Colonic mucosa (tissue), 4 donors: ENCODE results near the gene CERS4. TPM values are rescaled to one million over a fixed set of nuclear protein-coding genes. Genes with fewer than 3 reads are reported as not detected.
"Not testable (repeated sequence)": the region's sequence is repeated elsewhere in the genome, so short reads cannot be mapped to it uniquely, and the experiment has no call there.

Source experiments
- DNase-seq: peaks from one replicate; pipeline ENCODE4 v3.0.0-alpha.2; 2020
- H3K27ac ChIP-seq: fragments of 200-600 bp; one replicate; pipeline ENCODE4 v1.8.0; 2021
- H3K27me3 ChIP-seq: fragments of 200-600 bp; one replicate; pipeline ENCODE4 v1.8.0; 2021
- H3K36me3 ChIP-seq: fragments of 200-600 bp; one replicate; pipeline ENCODE4 v1.8.0; 2021
- H3K4me1 ChIP-seq: fragments of 200-600 bp; one replicate; pipeline ENCODE4 v1.8.0; 2021; ENCODE audit warnings: mild to moderate bottlenecking
- H3K4me3 ChIP-seq: fragments of 200-600 bp; one replicate; pipeline ENCODE4 v1.8.0; 2021
- H3K9ac ChIP-seq, 2 donors: one replicate each; pipeline ENCODE4 v1.7.0; 2013; ENCODE audit warnings: control low read depth in 2 of 2, low read depth in 2 of 2, low read length in 2 of 2
- H3K9me3 ChIP-seq: fragments of 200-600 bp; one replicate; pipeline ENCODE4 v1.8.0; 2021
- CTCF ChIP-seq: fragments of 200-600 bp; IDR thresholded peaks from one replicate; pipeline ENCODE4 v1.8.0; 2022; ENCODE audit warnings: antibody characterized with exemption, mild to moderate bottlenecking
- intact Hi-C: fragments of 100-400 bp; cut with DNase I; formaldehyde crosslinking; loops from one replicate; pipeline ENCODE4 v1.14.1; 2022
- total RNA-seq, 2 donors: library from RNA; stranded (reverse); fragmentation: NEBNext Ultra II Directional in 1 of 2; extraction: Animal tissue kit (Norgen Biotek cat#: 25700) in 1 of 2; gene quantifications; one replicate each; pipeline ENCODE4 v1.2.1, GENCODE V29; 2021
- donor health status: healthy.
- donor health status: DM: no; HTN: no; CAD: no.
- donor health status: DM: no; HTN: no; CAD: no.

The CERS4 gene
- total RNA-seq, 2 donors from 2014 or later, result 2.9 to 5.3 TPM

DNA sequence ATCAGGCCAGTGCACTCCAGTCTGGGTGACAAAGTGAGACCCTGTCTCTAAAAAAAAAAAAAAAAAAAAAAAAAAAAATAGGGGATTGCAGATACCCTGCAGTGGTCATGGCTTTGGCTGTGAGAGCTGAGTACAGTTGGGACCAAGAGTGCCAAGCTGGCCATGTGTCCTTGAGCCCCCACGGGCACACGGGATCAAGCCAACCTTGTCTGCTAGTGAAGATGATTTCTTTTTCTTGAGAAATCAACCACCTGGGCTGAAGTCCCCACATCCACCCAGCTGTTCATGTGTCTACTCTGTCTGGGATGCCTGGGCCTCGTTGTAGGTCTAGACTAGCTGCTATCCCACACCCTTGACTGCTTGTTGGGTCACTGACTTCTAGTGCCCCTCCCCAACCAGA lies 34.0 kb downstream of the CERS4 start:
- no peak for TF ChIP-seq CTCF
- Histone ChIP-seq H3K36me3 (no peaks in the 10 kb centered on the region), H3K27me3 (no peaks in the 10 kb centered on the region), H3K4me1 (no peaks in the 10 kb centered on the region), H3K9ac (no peak overlapping the region), H3K27ac (no peak overlapping the region), H3K9me3 (no peaks in the 10 kb centered on the region), H3K4me3 (no peak overlapping the region)
- intact Hi-C loops, result no loop called here
- DNase-seq, result no peak

GRCh38 chr19:8244442-8244841 lies 35.3 kb downstream of the CERS4 start:
- H3K4me1 ChIP-seq, result no peaks in the 10 kb centered on the region
- H3K36me3 ChIP-seq, result no peaks in the 10 kb centered on the region
- H3K9me3 ChIP-seq, result no peaks in the 10 kb centered on the region
- no peak overlapping the region for H3K27ac ChIP-seq
- no peaks in the 10 kb centered on the region for H3K27me3 ChIP-seq
- no peak overlapping the region for H3K9ac ChIP-seq
- intact Hi-C loops, result no loop called here
- H3K4me3 ChIP-seq, result no peak overlapping the region
- DNase-seq, result no peak
- TF ChIP-seq CTCF, result no peak

- Histone ChIP-seq H3K4me3 (no peak overlapping the region), H3K9me3 (no peaks in the 10 kb centered on the region), H3K36me3 (no peaks in the 10 kb centered on the region), H3K9ac (no peak overlapping the region), H3K27ac (no peak overlapping the region), H3K4me1 (no peaks in the 10 kb centered on the region), H3K27me3 (no peaks in the 10 kb centered on the region)
- DNase-seq, result no peak
- intact Hi-C loops, result no loop called here
- TF ChIP-seq CTCF, result no peak
Measured at GRCh38 chr19:8245869-8246835, 37.0 kb downstream of the CERS4 start.

DNA sequence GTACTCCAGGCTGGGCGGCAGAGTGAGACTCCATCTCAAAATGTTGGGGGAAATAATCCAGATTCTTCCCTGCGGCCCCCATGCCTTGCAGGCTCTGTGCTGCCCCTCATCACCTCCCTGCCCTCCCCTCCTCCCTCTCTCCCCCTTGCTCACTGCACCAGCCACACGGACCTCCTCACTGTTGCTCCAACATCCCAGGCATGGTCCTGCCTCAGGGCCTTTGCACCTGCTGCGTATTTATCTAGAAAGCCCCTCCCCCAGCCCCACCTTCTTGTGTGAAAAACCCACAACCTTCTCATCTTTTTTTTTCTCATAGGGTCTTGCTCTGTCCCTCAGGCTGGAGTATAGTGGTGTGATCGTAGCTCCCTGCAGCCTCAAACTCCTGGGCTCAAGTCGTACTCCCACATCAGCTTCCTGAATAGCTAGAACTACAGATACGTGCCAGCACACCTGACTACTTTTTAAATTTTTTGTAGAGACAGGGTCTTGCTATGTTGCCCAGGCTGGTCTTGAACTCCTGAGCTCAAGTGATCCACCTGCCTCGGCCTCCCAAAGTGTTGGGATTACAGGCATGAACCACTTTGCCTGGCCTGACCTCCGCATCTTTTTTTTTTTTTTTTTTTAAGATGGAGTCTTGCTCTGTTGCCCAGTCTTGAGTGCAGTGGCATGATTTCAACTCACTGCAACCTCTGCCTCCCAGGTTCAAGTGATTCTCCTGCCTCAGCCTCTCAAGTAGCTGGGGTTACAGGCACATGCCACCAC lies 38.1 kb downstream of the CERS4 start:
- H3K4me3 ChIP-seq, H3K27me3 ChIP-seq, H3K9me3 ChIP-seq, H3K9ac ChIP-seq, intact Hi-C loops, H3K27ac ChIP-seq, DNase-seq, H3K36me3 ChIP-seq, H3K4me1 ChIP-seq: not testable (repeated sequence)

DNA sequence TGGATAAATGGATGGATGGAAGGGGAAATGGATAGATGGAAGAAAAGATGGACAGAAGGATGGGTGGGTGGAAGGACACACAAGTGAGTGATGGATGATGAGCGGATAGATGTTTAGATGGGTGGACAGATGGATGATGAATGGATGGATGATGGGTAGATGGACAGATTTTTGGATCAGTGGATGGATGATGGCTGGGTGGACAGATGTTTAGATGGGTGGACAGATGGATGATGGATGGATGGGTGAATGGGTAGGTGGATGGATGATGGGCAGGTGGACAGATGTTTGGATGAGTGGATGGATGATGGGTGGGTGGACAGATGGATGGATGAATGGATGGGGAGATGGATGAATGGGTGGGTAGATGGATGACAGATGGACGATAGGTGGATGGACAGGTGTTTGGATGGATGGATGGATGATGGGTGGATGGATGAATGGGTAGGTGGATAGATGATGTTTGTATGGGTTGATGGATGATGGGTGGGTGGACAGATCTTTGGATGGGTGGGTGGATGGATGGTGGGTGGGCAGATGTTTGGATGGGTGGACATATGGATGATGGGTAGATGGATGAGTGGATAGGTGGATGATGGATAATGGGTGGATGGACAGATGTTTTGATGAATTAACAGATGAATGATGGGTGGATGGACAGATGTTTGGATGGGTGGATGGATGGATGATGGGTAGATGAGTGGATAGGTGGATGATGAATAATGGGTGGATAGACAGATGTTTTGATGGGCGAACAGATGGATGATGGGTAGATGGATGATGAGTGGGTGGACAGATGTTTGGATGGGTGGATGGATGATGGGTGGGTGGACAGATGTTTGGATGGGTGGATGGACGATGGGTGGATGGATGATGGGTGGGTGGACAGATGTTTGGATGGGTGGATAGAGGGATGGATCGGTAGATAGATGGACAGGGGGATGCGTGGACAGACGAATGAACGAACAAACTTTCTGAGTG lies 39.5 kb downstream of the CERS4 start:
- Histone ChIP-seq H3K27me3 (no peaks in the 10 kb centered on the region), H3K4me3 (no peak overlapping the region), H3K36me3 (no peaks in the 10 kb centered on the region), H3K9ac (no peak overlapping the region), H3K9me3 (no peaks in the 10 kb centered on the region), H3K4me1 (no peaks in the 10 kb centered on the region), H3K27ac (no peak overlapping the region)
- no peak for DNase-seq
- TF ChIP-seq CTCF, result no peak
- intact Hi-C loops, result no loop called here
